GM23248 (cell line): Measurements from ENCODE around the gene CHIT1.

Experiments used
- EZH2 ChIP-seq: fragments of 200-600 bp; sonication (generic); IDR thresholded peaks from 2 replicates; pipeline ENCODE4 v1.6.1; 2018; ENCODE audit warnings: antibody characterized with exemption, mild to moderate bottlenecking; ENCODE audit not compliant: insufficient read depth, poor library complexity, severe bottlenecking
- EZH2phosphoT487 ChIP-seq: fragments of 200-600 bp; sonication (generic); IDR thresholded peaks from 2 replicates; pipeline ENCODE4 v1.6.1; 2018; ENCODE audit warnings: antibody characterized with exemption, moderate library complexity, mild to moderate bottlenecking, low read depth; ENCODE audit not compliant: insufficient read depth

- no peak for TF ChIP-seq EZH2phosphoT487
- no peak for TF ChIP-seq EZH2
Measured at GRCh38 chr1:203175827-203176241, 53.6 kb downstream of the CHIT1 start.
